A673 (cell line): ENCODE data around the gene SLN.

ENCODE experiments used
- EZH2 ChIP-seq: fragments of 200-600 bp; sonication (generic); IDR thresholded peaks from 2 replicates; pipeline ENCODE4 v1.6.1; 2017; ENCODE audit warnings: borderline replicate concordance, low read depth, mild to moderate bottlenecking, mixed read lengths, antibody characterized with exemption, low read length; ENCODE audit not compliant: poor library complexity, severe bottlenecking
- TF ChIP-seq, protein P1 (sequence below): fragments of 300-800, 200-600 bp; sonication (generic); conservative IDR thresholded peaks from 2 replicates; pipeline ENCODE4 v1.5.1; 2017; ENCODE audit warnings: low read depth, mild to moderate bottlenecking, antibody characterized with exemption, low read length, moderate library complexity, mixed read lengths

DNA sequence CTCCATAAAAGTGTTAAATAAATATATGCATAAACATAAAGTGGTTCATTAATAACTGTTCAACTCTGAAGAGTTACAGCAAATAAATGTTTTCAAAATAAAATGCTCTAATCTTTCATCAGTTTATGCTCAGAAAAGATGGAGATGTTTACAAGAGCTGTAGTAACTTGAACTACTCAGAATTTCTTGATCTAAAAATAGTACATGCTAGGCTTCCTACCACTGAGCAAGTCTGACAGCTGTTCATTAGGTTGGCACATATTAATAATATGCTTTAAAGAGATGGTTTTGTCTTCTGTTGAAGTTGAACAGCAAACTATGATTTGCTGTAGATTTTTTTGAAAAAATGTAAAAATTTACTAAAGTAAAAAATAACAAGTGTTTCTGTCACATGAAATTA lies 10.8 kb upstream of the SLN start:
- TF ChIP-seq, protein P1, sequence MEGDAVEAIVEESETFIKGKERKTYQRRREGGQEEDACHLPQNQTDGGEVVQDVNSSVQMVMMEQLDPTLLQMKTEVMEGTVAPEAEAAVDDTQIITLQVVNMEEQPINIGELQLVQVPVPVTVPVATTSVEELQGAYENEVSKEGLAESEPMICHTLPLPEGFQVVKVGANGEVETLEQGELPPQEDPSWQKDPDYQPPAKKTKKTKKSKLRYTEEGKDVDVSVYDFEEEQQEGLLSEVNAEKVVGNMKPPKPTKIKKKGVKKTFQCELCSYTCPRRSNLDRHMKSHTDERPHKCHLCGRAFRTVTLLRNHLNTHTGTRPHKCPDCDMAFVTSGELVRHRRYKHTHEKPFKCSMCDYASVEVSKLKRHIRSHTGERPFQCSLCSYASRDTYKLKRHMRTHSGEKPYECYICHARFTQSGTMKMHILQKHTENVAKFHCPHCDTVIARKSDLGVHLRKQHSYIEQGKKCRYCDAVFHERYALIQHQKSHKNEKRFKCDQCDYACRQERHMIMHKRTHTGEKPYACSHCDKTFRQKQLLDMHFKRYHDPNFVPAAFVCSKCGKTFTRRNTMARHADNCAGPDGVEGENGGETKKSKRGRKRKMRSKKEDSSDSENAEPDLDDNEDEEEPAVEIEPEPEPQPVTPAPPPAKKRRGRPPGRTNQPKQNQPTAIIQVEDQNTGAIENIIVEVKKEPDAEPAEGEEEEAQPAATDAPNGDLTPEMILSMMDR: no peak
- TF ChIP-seq EZH2: no peak
